GM12891 (cell line): ENCODE results near the gene SORBS1.

Experiments
- POLR2AphosphoS5 ChIP-seq: IDR thresholded peaks from 2 replicates; pipeline ENCODE4 v1.6.1; 2011; ENCODE audit warnings: low read depth, low read length, control low read depth
- POU2F2 ChIP-seq: IDR thresholded peaks from 2 replicates; pipeline ENCODE4 v1.6.1; 2011; ENCODE audit warnings: low read depth, mild to moderate bottlenecking, control low read depth, low read length, moderate library complexity

- TF ChIP-seq POLR2AphosphoS5 (no peak), POU2F2 (no peak)
Measured at GRCh38 chr10:95567903-95568630, 6.9 kb upstream of the SORBS1 start.
